Measurements from ENCODE around the gene GSAP. TPM values are rescaled to one million over a fixed set of nuclear protein-coding genes. Genes with fewer than 3 reads are reported as not detected.

GSAP gene
- total RNA-seq, 1 experiment from 2014 or later: 0.85 TPM

GRCh38 chr7:77306231-77307067 lies 109.7 kb downstream of the GSAP start:
- BruUV-seq (replicated peaks): no TSS peak
- TF ChIP-seq CTCF (IDR thresholded peaks at IDR 0.05) (no peak), REST (IDR thresholded peaks at IDR 0.05; ENCODE audit: insufficient read depth in 1 of 2, low read depth in 2 of 2, low read length in 1 of 2) (no peak), POLR2AphosphoS5 (IDR thresholded peaks at IDR 0.05; ENCODE audit: low read depth, low read length) (no peak), SIN3A (IDR thresholded peaks at IDR 0.05; ENCODE audit: borderline replicate concordance, insufficient read depth, low read depth, low read length) (no peak), TCF7L2 (IDR thresholded peaks at IDR 0.05; ENCODE audit: low read depth, low read length) (no peak)
- ATAC-seq (no peak), DNase-seq (ENCODE audit: low read depth, low spot score) (no peak)
- Histone ChIP-seq H3K36me3 (ENCODE audit: control insufficient read depth, insufficient read depth, low read length) (no peaks in the 10 kb centered on the region), H3K4me1 (ENCODE audit: control insufficient read depth, insufficient read depth, low read length) (no peaks in the 10 kb centered on the region), H3K27ac (ENCODE audit: low read length) (no peak overlapping the region), H3K27me3 (ENCODE audit: control insufficient read depth, insufficient read depth, low read length) (no peaks in the 10 kb centered on the region), H3K4me3 (ENCODE audit: low read depth in 2 of 2, low read length in 2 of 2) (no peak overlapping the region), H3K9me3 (ENCODE audit: control insufficient read depth, insufficient read depth, low read depth, low read length) (no peaks in the 10 kb centered on the region)
- ChIA-PET POLR2A (no interaction called here), CTCF (no interaction called here)
- in situ Hi-C loops (cut with HindIII; ENCODE audit: low pct_unique_long_range_greater_than_20kb, low sequenced_read_pairs) (no loop called here), intact Hi-C loops (cut with micrococcal nuclease; ENCODE audit: unreplicated experiment) (no loop called here)

GRCh38 chr7:77295549-77295948 lies 120.6 kb downstream of the GSAP start:
- Histone ChIP-seq H3K4me3 (ENCODE audit: low read depth in 2 of 2, low read length in 2 of 2) (no peak overlapping the region), H3K27me3 (ENCODE audit: control insufficient read depth, insufficient read depth, low read length) (peaks cover 2% of the 10 kb centered on the region; the same call in 1 of the 2 replicates), H3K27ac (ENCODE audit: low read length) (no peak overlapping the region), H3K4me1 (ENCODE audit: control insufficient read depth, insufficient read depth, low read length) (no peaks in the 10 kb centered on the region), H3K9me3 (ENCODE audit: control insufficient read depth, insufficient read depth, low read depth, low read length) (no peaks in the 10 kb centered on the region), H3K36me3 (ENCODE audit: control insufficient read depth, insufficient read depth, low read length) (no peaks in the 10 kb centered on the region)
- in situ Hi-C loops (cut with HindIII; ENCODE audit: low pct_unique_long_range_greater_than_20kb, low sequenced_read_pairs) (no loop called here), intact Hi-C loops (cut with micrococcal nuclease; ENCODE audit: unreplicated experiment) (no loop called here)
- BruUV-seq (replicated peaks): no TSS peak
- POLR2A ChIA-PET: no interaction called here
- no peak for TF ChIP-seq TCF7L2 (IDR thresholded peaks at IDR 0.05; ENCODE audit: low read depth, low read length)
- no peak for TF ChIP-seq POLR2AphosphoS5 (IDR thresholded peaks at IDR 0.05; ENCODE audit: low read depth, low read length)
- no peak for TF ChIP-seq REST (IDR thresholded peaks at IDR 0.05; ENCODE audit: insufficient read depth in 1 of 2, low read depth in 2 of 2, low read length in 1 of 2)
- no peak for TF ChIP-seq CTCF (IDR thresholded peaks at IDR 0.05)
- no peak for TF ChIP-seq SIN3A (IDR thresholded peaks at IDR 0.05; ENCODE audit: borderline replicate concordance, insufficient read depth, low read depth, low read length)
- CTCF ChIA-PET: no interaction called here
- DNase-seq (ENCODE audit: low read depth, low spot score): no peak
- ATAC-seq: no peak

All from Panc1 (cell line).